ENCODE data around the gene CFAP54. TPM values are rescaled to one million over a fixed set of nuclear protein-coding genes. Genes with fewer than 3 reads are reported as not detected.
"Not testable (repeated sequence)": the region's sequence is repeated elsewhere in the genome, so short reads cannot be mapped to it uniquely, and the experiment has no call there.

Gene CFAP54
- total and polyA plus RNA-seq, 2 donors, result 0.28 to 0.39 TPM

- no peaks in the 10 kb centered on the region for H3K9me3 ChIP-seq (ENCODE audit: control insufficient read depth in 2 of 2, insufficient read depth in 1 of 2, low read length in 1 of 2)
- no peak overlapping the region for H3K27ac ChIP-seq (ENCODE audit: low read depth in 1 of 2, low read length in 1 of 2)
- no peak for DNase-seq (ENCODE audit: low read depth in 6 of 9, low spot score in 9 of 9)
- 89% methylated on average over 3 of the region's 3 CpGs for WGBS
- H3K4me1 ChIP-seq (ENCODE audit: control insufficient read depth in 2 of 2, insufficient read depth in 2 of 2, low read length in 2 of 2), result no peaks in the 10 kb centered on the region
- H3K27me3 ChIP-seq (ENCODE audit: control insufficient read depth in 2 of 2, insufficient read depth in 1 of 2, low read length in 1 of 2), result no peaks in the 10 kb centered on the region
- no peak overlapping the region for H3K4me3 ChIP-seq (ENCODE audit: low read length in 2 of 2)
- no peaks in the 10 kb centered on the region for H3K36me3 ChIP-seq (ENCODE audit: control insufficient read depth in 2 of 2, insufficient read depth in 2 of 2, low read length in 1 of 2)
These were observed 37.0 kb upstream of the CFAP54 start for GRCh38 chr12:96452261-96452922.

DNA sequence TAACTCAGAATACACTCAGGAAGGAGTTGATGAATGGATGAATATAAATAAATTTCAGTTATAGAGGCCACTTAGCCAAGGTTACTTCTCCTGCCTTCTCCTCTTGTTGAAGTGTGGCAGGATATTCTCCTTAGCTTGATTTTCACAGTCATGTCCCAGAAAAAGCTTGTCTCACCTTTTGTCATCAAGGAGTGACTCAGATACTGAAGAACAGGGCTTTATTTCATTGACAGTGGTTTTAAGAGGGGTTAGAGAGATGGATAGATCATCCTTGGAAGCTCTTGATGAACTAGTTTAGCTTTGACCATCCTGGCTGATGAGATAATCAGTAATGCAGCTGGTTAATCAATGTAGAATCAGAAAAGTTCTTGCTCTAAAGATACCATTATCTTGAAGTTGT lies 35.0 kb upstream of the CFAP54 start:
- H3K4me1 ChIP-seq (ENCODE audit: control insufficient read depth in 2 of 2, insufficient read depth in 2 of 2, low read length in 2 of 2), result no peaks in the 10 kb centered on the region
- no peaks in the 10 kb centered on the region for H3K9me3 ChIP-seq (ENCODE audit: control insufficient read depth in 2 of 2, insufficient read depth in 1 of 2, low read length in 1 of 2)
- no peak overlapping the region for H3K27ac ChIP-seq (ENCODE audit: low read depth in 1 of 2, low read length in 1 of 2)
- no peak overlapping the region for H3K4me3 ChIP-seq (ENCODE audit: low read length in 2 of 2)
- H3K27me3 ChIP-seq (ENCODE audit: control insufficient read depth in 2 of 2, insufficient read depth in 1 of 2, low read length in 1 of 2), result no peaks in the 10 kb centered on the region
- no peaks in the 10 kb centered on the region for H3K36me3 ChIP-seq (ENCODE audit: control insufficient read depth in 2 of 2, insufficient read depth in 2 of 2, low read length in 1 of 2)
- no peak for DNase-seq (ENCODE audit: low read depth in 6 of 9, low spot score in 9 of 9)

DNA sequence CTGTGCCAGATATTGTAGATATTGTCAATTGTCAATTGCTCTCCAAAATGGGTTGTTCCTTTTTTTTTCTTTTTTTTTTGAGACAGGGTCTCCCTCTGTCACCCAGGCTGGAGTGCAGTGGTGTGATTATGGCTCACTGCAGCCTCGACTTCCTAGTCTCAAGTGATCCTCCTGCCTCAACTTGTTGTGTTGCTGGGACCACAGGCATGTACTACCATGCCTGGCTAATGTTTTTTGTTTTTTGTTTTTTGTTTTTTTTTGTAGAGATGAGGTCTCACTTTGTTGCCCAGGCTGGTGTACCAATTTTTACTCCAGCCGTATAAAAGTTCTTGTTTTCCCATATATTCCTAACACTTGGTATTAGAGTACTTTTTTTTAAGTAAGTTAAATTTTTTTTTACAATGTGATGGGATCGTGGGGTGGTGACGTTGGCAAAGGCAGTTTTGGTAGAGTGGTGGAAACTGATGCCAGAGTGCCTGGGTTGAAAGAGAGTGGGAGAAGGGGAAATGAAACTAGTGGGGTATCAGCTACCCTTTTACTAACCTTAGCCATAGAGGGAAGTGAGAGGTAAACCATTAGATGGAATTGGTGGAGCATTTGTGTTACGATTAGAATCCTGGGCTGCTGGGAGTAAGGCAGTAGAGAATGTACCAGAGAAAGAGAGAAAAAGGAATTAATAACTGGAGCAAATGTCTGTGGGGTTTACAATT lies 33.0 kb upstream of the CFAP54 start:
- Histone ChIP-seq H3K9me3 (ENCODE audit: control insufficient read depth in 2 of 2, insufficient read depth in 1 of 2, low read length in 1 of 2) (no peaks in the 10 kb centered on the region), H3K27ac (ENCODE audit: low read depth in 1 of 2, low read length in 1 of 2) (no peak overlapping the region), H3K4me3 (ENCODE audit: low read length in 2 of 2) (no peak overlapping the region), H3K36me3 (ENCODE audit: control insufficient read depth in 2 of 2, insufficient read depth in 2 of 2, low read length in 1 of 2) (no peaks in the 10 kb centered on the region), H3K27me3 (ENCODE audit: control insufficient read depth in 2 of 2, insufficient read depth in 1 of 2, low read length in 1 of 2) (no peaks in the 10 kb centered on the region), H3K4me1 (ENCODE audit: control insufficient read depth in 2 of 2, insufficient read depth in 2 of 2, low read length in 2 of 2) (no peaks in the 10 kb centered on the region)
- DNase-seq (ENCODE audit: low read depth in 6 of 9, low spot score in 9 of 9), result no peak
- 83% methylated on average over 5 of the region's 5 CpGs for WGBS

DNA sequence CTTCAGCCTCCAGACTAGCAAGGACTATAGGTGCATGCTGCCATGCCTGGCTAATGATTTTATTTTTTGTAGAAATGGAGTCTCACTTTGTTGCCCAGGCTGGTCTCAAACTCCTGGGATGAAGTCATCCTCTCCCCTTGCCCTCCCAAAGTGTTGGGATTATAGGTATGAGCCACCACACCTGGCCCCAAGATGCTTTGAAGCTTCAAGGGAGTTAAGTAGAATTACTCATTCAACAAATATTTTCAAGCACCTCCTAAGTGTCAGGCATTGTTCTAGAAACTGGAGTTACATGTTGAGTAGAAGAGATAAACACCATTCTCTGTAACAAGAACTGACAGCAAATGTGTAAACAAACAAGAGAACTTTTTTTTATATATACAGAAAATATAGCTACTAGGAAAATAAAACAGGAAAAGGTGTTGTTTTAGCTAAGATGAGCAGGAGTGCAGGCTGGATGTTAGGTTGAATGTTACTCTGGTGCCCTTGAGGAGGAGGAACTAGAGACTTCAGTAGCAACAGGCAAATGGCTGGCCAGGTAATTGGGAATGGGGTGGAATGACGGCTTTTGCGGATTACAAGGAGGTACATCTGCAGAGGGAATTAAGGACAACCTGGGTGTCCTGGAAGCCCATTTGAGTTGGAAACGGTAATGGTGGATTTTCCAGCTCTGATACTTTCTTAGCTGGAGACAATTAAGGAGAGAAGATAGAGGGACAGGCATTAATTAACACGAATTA lies 32.0 kb upstream of the CFAP54 start:
- Histone ChIP-seq H3K9me3 (ENCODE audit: control insufficient read depth in 2 of 2, insufficient read depth in 1 of 2, low read length in 1 of 2) (no peaks in the 10 kb centered on the region), H3K4me1 (ENCODE audit: control insufficient read depth in 2 of 2, insufficient read depth in 2 of 2, low read length in 2 of 2) (no peaks in the 10 kb centered on the region), H3K36me3 (ENCODE audit: control insufficient read depth in 2 of 2, insufficient read depth in 2 of 2, low read length in 1 of 2) (no peaks in the 10 kb centered on the region), H3K4me3 (ENCODE audit: low read length in 2 of 2) (no peak overlapping the region), H3K27me3 (ENCODE audit: control insufficient read depth in 2 of 2, insufficient read depth in 1 of 2, low read length in 1 of 2) (no peaks in the 10 kb centered on the region), H3K27ac (ENCODE audit: low read depth in 1 of 2, low read length in 1 of 2) (no peak overlapping the region)
- no peak for DNase-seq (ENCODE audit: low read depth in 6 of 9, low spot score in 9 of 9)
- 98% methylated on average over 4 of the region's 4 CpGs for WGBS

- H3K9me3 ChIP-seq (ENCODE audit: control insufficient read depth in 2 of 2, insufficient read depth in 1 of 2, low read length in 1 of 2); DNase-seq (ENCODE audit: low read depth in 6 of 9, low spot score in 9 of 9); H3K36me3 ChIP-seq (ENCODE audit: control insufficient read depth in 2 of 2, insufficient read depth in 2 of 2, low read length in 1 of 2); H3K27me3 ChIP-seq (ENCODE audit: control insufficient read depth in 2 of 2, insufficient read depth in 1 of 2, low read length in 1 of 2); H3K4me1 ChIP-seq (ENCODE audit: control insufficient read depth in 2 of 2, insufficient read depth in 2 of 2, low read length in 2 of 2); H3K4me3 ChIP-seq (ENCODE audit: low read length in 2 of 2); H3K27ac ChIP-seq (ENCODE audit: low read depth in 1 of 2, low read length in 1 of 2): not testable (repeated sequence)
- WGBS, result 95% methylated on average over 6 of the region's 6 CpGs
These were observed 30.1 kb upstream of the CFAP54 start for GRCh38 chr12:96459281-96459680.

- 95% methylated on average over 7 of the region's 7 CpGs for WGBS
- no peak for DNase-seq (ENCODE audit: low read depth in 6 of 9, low spot score in 9 of 9)
- no peak overlapping the region for H3K27ac ChIP-seq (ENCODE audit: low read depth in 1 of 2, low read length in 1 of 2)
- no peaks in the 10 kb centered on the region for H3K4me1 ChIP-seq (ENCODE audit: control insufficient read depth in 2 of 2, insufficient read depth in 2 of 2, low read length in 2 of 2)
- H3K4me3 ChIP-seq (ENCODE audit: low read length in 2 of 2), result no peak overlapping the region
- no peaks in the 10 kb centered on the region for H3K9me3 ChIP-seq (ENCODE audit: control insufficient read depth in 2 of 2, insufficient read depth in 1 of 2, low read length in 1 of 2)
- no peaks in the 10 kb centered on the region for H3K27me3 ChIP-seq (ENCODE audit: control insufficient read depth in 2 of 2, insufficient read depth in 1 of 2, low read length in 1 of 2)
- no peaks in the 10 kb centered on the region for H3K36me3 ChIP-seq (ENCODE audit: control insufficient read depth in 2 of 2, insufficient read depth in 2 of 2, low read length in 1 of 2)
These were observed 26.7 kb upstream of the CFAP54 start for GRCh38 chr12:96462571-96463280.

- Histone ChIP-seq H3K4me3 (ENCODE audit: low read length in 2 of 2) (no peak overlapping the region), H3K27me3 (ENCODE audit: control insufficient read depth in 2 of 2, insufficient read depth in 1 of 2, low read length in 1 of 2) (no peaks in the 10 kb centered on the region), H3K4me1 (ENCODE audit: control insufficient read depth in 2 of 2, insufficient read depth in 2 of 2, low read length in 2 of 2) (no peaks in the 10 kb centered on the region), H3K9me3 (ENCODE audit: control insufficient read depth in 2 of 2, insufficient read depth in 1 of 2, low read length in 1 of 2) (no peaks in the 10 kb centered on the region), H3K36me3 (ENCODE audit: control insufficient read depth in 2 of 2, insufficient read depth in 2 of 2, low read length in 1 of 2) (no peaks in the 10 kb centered on the region), H3K27ac (ENCODE audit: low read depth in 1 of 2, low read length in 1 of 2) (no peak overlapping the region)
- no peak for DNase-seq (ENCODE audit: low read depth in 6 of 9, low spot score in 9 of 9)
- WGBS, result 98% methylated on average over 3 of the region's 3 CpGs
These were observed 23.5 kb upstream of the CFAP54 start for GRCh38 chr12:96465896-96466295.

- no peak for DNase-seq (ENCODE audit: low read depth in 6 of 9, low spot score in 9 of 9)
- WGBS, result 98% methylated on average over 3 of the region's 3 CpGs
- Histone ChIP-seq H3K4me3 (ENCODE audit: low read length in 2 of 2) (no peak overlapping the region), H3K36me3 (ENCODE audit: control insufficient read depth in 2 of 2, insufficient read depth in 2 of 2, low read length in 1 of 2) (no peaks in the 10 kb centered on the region), H3K27me3 (ENCODE audit: control insufficient read depth in 2 of 2, insufficient read depth in 1 of 2, low read length in 1 of 2) (no peaks in the 10 kb centered on the region), H3K9me3 (ENCODE audit: control insufficient read depth in 2 of 2, insufficient read depth in 1 of 2, low read length in 1 of 2) (no peaks in the 10 kb centered on the region), H3K4me1 (ENCODE audit: control insufficient read depth in 2 of 2, insufficient read depth in 2 of 2, low read length in 2 of 2) (no peaks in the 10 kb centered on the region), H3K27ac (ENCODE audit: low read depth in 1 of 2, low read length in 1 of 2) (no peak overlapping the region)
These were observed 22.2 kb upstream of the CFAP54 start for GRCh38 chr12:96466939-96467751.
